Measurements from ENCODE around the gene PNKD. TPM values are rescaled to one million over a fixed set of nuclear protein-coding genes. Genes with fewer than 3 reads are reported as not detected.

The PNKD gene
- 10 to 100 TPM; 21.1 to 31.2 TPM for total RNA-seq
- total RNA-seq, result 7.0 to 18.8 reads per million in 2 donors

GRCh38 chr2:218269900-218270720, at the start of gene PNKD, which contains the start of gene AAMP:
TSS of gene PNKD (plus strand) at chr2:218270519. CDS start at chr2:218270536, 17 bp downstream.
TSS of gene AAMP (minus strand) at chr2:218270137. CDS start at chr2:218270086, 51 bp downstream.
- no peaks in the 10 kb centered on the region for H3K27me3 Mint-ChIP-seq
- peak within 1 kb of the TSS; percentile 90 for H3K27ac Mint-ChIP-seq
- H3K4me3 Mint-ChIP-seq, result peak within 1 kb of the TSS; percentile 95
- peaks cover 2% of the 10 kb centered on the region for H3K36me3 Mint-ChIP-seq (ENCODE audit: low read depth)
- ATAC-seq (peak; percentile 93), DNase-seq (peak; percentile 100)
- H3K4me1 Mint-ChIP-seq, result peaks cover 45% of the 10 kb centered on the region
- no peaks in the 10 kb centered on the region for H3K9me3 ChIP-seq (ENCODE audit: control insufficient read depth, low read length, poor library complexity, severe bottlenecking)

GRCh38 chr2:218221000-218221399, 49.3 kb upstream of the PNKD start:
- no peaks in the 10 kb centered on the region for H3K9me3 ChIP-seq (ENCODE audit: control insufficient read depth, low read length, poor library complexity, severe bottlenecking)
- peak overlapping the region; percentile 98 for H3K27ac Mint-ChIP-seq
- H3K4me1 Mint-ChIP-seq, result peaks cover 69% of the 10 kb centered on the region
- H3K27me3 Mint-ChIP-seq, result no peaks in the 10 kb centered on the region
- H3K4me3 Mint-ChIP-seq, result peak overlapping the region; percentile 99
- ATAC-seq (no peak), DNase-seq (no peak)
- H3K36me3 Mint-ChIP-seq (ENCODE audit: low read depth), result peaks cover 11% of the 10 kb centered on the region

GRCh38 chr2:218223046-218223445, 47.3 kb upstream of the PNKD start:
- no peaks in the 10 kb centered on the region for H3K9me3 ChIP-seq (ENCODE audit: control insufficient read depth, low read length, poor library complexity, severe bottlenecking)
- ATAC-seq (peak; percentile 52), DNase-seq (no peak)
- H3K36me3 Mint-ChIP-seq (ENCODE audit: low read depth), result peaks cover 7% of the 10 kb centered on the region
- peak overlapping the region; percentile 70 for H3K4me3 Mint-ChIP-seq
- peaks cover 66% of the 10 kb centered on the region for H3K4me1 Mint-ChIP-seq
- no peaks in the 10 kb centered on the region for H3K27me3 Mint-ChIP-seq
- H3K27ac Mint-ChIP-seq, result peak overlapping the region; percentile 98

GRCh38 chr2:218224186-218224585, 46.1 kb upstream of the PNKD start:
- ATAC-seq (no peak), DNase-seq (no peak)
- H3K9me3 ChIP-seq (ENCODE audit: control insufficient read depth, low read length, poor library complexity, severe bottlenecking), result no peaks in the 10 kb centered on the region
- peak overlapping the region; percentile 98 for H3K27ac Mint-ChIP-seq
- no peaks in the 10 kb centered on the region for H3K27me3 Mint-ChIP-seq
- peaks cover 63% of the 10 kb centered on the region for H3K4me1 Mint-ChIP-seq
- peaks cover 7% of the 10 kb centered on the region for H3K36me3 Mint-ChIP-seq (ENCODE audit: low read depth)
- H3K4me3 Mint-ChIP-seq, result peak overlapping the region; percentile 78

GRCh38 chr2:218226903-218227302, 43.4 kb upstream of the PNKD start:
- H3K4me3 Mint-ChIP-seq, result no peak overlapping the region
- H3K27ac Mint-ChIP-seq, result peak overlapping the region; percentile 98
- H3K36me3 Mint-ChIP-seq (ENCODE audit: low read depth), result peaks cover 4% of the 10 kb centered on the region
- no peaks in the 10 kb centered on the region for H3K27me3 Mint-ChIP-seq
- H3K9me3 ChIP-seq (ENCODE audit: control insufficient read depth, low read length, poor library complexity, severe bottlenecking), result no peaks in the 10 kb centered on the region
- peaks cover 51% of the 10 kb centered on the region for H3K4me1 Mint-ChIP-seq
- no peak for ATAC-seq
- no peak for DNase-seq

GRCh38 chr2:218228366-218229090, 41.8 kb upstream of the PNKD start:
- H3K9me3 ChIP-seq (ENCODE audit: control insufficient read depth, low read length, poor library complexity, severe bottlenecking), result no peaks in the 10 kb centered on the region
- Mint-ChIP-seq H3K4me1 (peaks cover 42% of the 10 kb centered on the region), H3K27ac (peak overlapping the region; percentile 98), H3K27me3 (no peaks in the 10 kb centered on the region), H3K4me3 (peak overlapping the region; percentile 56), H3K36me3 (ENCODE audit: low read depth) (peaks cover 7% of the 10 kb centered on the region)
- DNase-seq (no peak), ATAC-seq (no peak)

- ATAC-seq (peak; percentile 87), DNase-seq (no peak)
- H3K36me3 Mint-ChIP-seq (ENCODE audit: low read depth), result peaks cover 8% of the 10 kb centered on the region
- peak overlapping the region; percentile 56 for H3K4me3 Mint-ChIP-seq
- H3K9me3 ChIP-seq (ENCODE audit: control insufficient read depth, low read length, poor library complexity, severe bottlenecking), result no peaks in the 10 kb centered on the region
- peak overlapping the region; percentile 88 for H3K27ac Mint-ChIP-seq
- H3K27me3 Mint-ChIP-seq, result no peaks in the 10 kb centered on the region
- H3K4me1 Mint-ChIP-seq, result peaks cover 45% of the 10 kb centered on the region
Measured at GRCh38 chr2:218229239-218229638, 41.1 kb upstream of the PNKD start.

GRCh38 chr2:218229851-218230250, 40.5 kb upstream of the PNKD start:
- no peaks in the 10 kb centered on the region for H3K9me3 ChIP-seq (ENCODE audit: control insufficient read depth, low read length, poor library complexity, severe bottlenecking)
- no peak overlapping the region for H3K4me3 Mint-ChIP-seq
- no peak for ATAC-seq
- H3K27me3 Mint-ChIP-seq, result no peaks in the 10 kb centered on the region
- peaks cover 39% of the 10 kb centered on the region for H3K4me1 Mint-ChIP-seq
- peaks cover 8% of the 10 kb centered on the region for H3K36me3 Mint-ChIP-seq (ENCODE audit: low read depth)
- no peak for DNase-seq
- peak overlapping the region; percentile 88 for H3K27ac Mint-ChIP-seq

GRCh38 chr2:218230882-218231281, 39.4 kb upstream of the PNKD start:
- peak overlapping the region; percentile 88 for H3K27ac Mint-ChIP-seq
- DNase-seq (no peak), ATAC-seq (peak; percentile 62)
- peaks cover 6% of the 10 kb centered on the region for H3K36me3 Mint-ChIP-seq (ENCODE audit: low read depth)
- H3K4me1 Mint-ChIP-seq, result peaks cover 29% of the 10 kb centered on the region
- H3K4me3 Mint-ChIP-seq, result peak overlapping the region; percentile 59
- no peaks in the 10 kb centered on the region for H3K27me3 Mint-ChIP-seq
- no peaks in the 10 kb centered on the region for H3K9me3 ChIP-seq (ENCODE audit: control insufficient read depth, low read length, poor library complexity, severe bottlenecking)

GRCh38 chr2:218233543-218233942, 36.8 kb upstream of the PNKD start:
- no peaks in the 10 kb centered on the region for H3K9me3 ChIP-seq (ENCODE audit: control insufficient read depth, low read length, poor library complexity, severe bottlenecking)
- DNase-seq (no peak), ATAC-seq (no peak)
- H3K4me1 Mint-ChIP-seq, result peaks cover 21% of the 10 kb centered on the region
- H3K36me3 Mint-ChIP-seq (ENCODE audit: low read depth), result peaks cover 6% of the 10 kb centered on the region
- peak overlapping the region; percentile 68 for H3K27ac Mint-ChIP-seq
- H3K27me3 Mint-ChIP-seq, result no peaks in the 10 kb centered on the region
- no peak overlapping the region for H3K4me3 Mint-ChIP-seq

- H3K36me3 Mint-ChIP-seq (ENCODE audit: low read depth), result peaks cover 6% of the 10 kb centered on the region
- H3K9me3 ChIP-seq (ENCODE audit: control insufficient read depth, low read length, poor library complexity, severe bottlenecking), result no peaks in the 10 kb centered on the region
- H3K4me1 Mint-ChIP-seq, result peaks cover 19% of the 10 kb centered on the region
- ATAC-seq (no peak), DNase-seq (no peak)
- no peak overlapping the region for H3K4me3 Mint-ChIP-seq
- peak overlapping the region; percentile 68 for H3K27ac Mint-ChIP-seq
- H3K27me3 Mint-ChIP-seq, result no peaks in the 10 kb centered on the region
Measured at GRCh38 chr2:218234521-218234920, 35.8 kb upstream of the PNKD start.

- H3K9me3 ChIP-seq (ENCODE audit: control insufficient read depth, low read length, poor library complexity, severe bottlenecking), result no peaks in the 10 kb centered on the region
- ATAC-seq, result no peak
- Mint-ChIP-seq H3K36me3 (ENCODE audit: low read depth) (peaks cover 6% of the 10 kb centered on the region), H3K27me3 (no peaks in the 10 kb centered on the region), H3K4me1 (peaks cover 19% of the 10 kb centered on the region), H3K27ac (peak overlapping the region; percentile 75), H3K4me3 (no peak overlapping the region)
- no peak for DNase-seq
Measured at GRCh38 chr2:218235017-218235416, 35.3 kb upstream of the PNKD start.

GRCh38 chr2:218236829-218237228, 33.5 kb upstream of the PNKD start:
- no peaks in the 10 kb centered on the region for H3K27me3 Mint-ChIP-seq
- H3K27ac Mint-ChIP-seq, result no peak overlapping the region
- H3K4me3 Mint-ChIP-seq, result no peak overlapping the region
- peaks cover 4% of the 10 kb centered on the region for H3K36me3 Mint-ChIP-seq (ENCODE audit: low read depth)
- peaks cover 12% of the 10 kb centered on the region for H3K4me1 Mint-ChIP-seq
- H3K9me3 ChIP-seq (ENCODE audit: control insufficient read depth, low read length, poor library complexity, severe bottlenecking), result no peaks in the 10 kb centered on the region
- DNase-seq, result no peak
- no peak for ATAC-seq
